Measurements from ENCODE around the gene SRGAP1.

SRGAP1 gene

GRCh38 chr12:64147011-64147631 lies 302.6 kb downstream of the SRGAP1 start:
- no peak for TF ChIP-seq EZH2 (IDR thresholded peaks at IDR 0.05; ENCODE audit: borderline replicate concordance, low read depth, low read length, severe bottlenecking)
- TF ChIP-seq CTCF (IDR thresholded peaks at IDR 0.05; ENCODE audit: borderline replicate concordance, extremely low read depth, low read length, poor library complexity, severe bottlenecking): no peak
- Histone ChIP-seq H3K4me2 (ENCODE audit: insufficient read depth, low read length) (no peak overlapping the region), H3K79me2 (ENCODE audit: insufficient read depth, low read length) (no peaks in the 10 kb centered on the region), H3K27ac (ENCODE audit: low read length) (no peak overlapping the region), H3K27me3 (ENCODE audit: insufficient read depth, low read length, poor library complexity) (no peaks in the 10 kb centered on the region), H3K4me3 (ENCODE audit: low read depth in 1 of 2, low read length in 2 of 2) (no peak overlapping the region), H2AFZ (ENCODE audit: low read depth, low read length) (no peak overlapping the region), H3K36me3 (ENCODE audit: insufficient read depth, low read length) (no peaks in the 10 kb centered on the region), H3K9me3 (ENCODE audit: insufficient read depth, low read length, severe bottlenecking) (no peaks in the 10 kb centered on the region), H4K20me1 (ENCODE audit: insufficient read depth, low read length) (no peaks in the 10 kb centered on the region), H3K4me1 (ENCODE audit: insufficient read depth, low read length) (no peaks in the 10 kb centered on the region), H3K9ac (ENCODE audit: low read depth, low read length) (no peak overlapping the region)
- DNase-seq (no peak), ATAC-seq (ENCODE audit: insufficient read depth, low read depth) (no peak)

GRCh38 chr12:64147875-64148274 lies 303.4 kb downstream of the SRGAP1 start:
- no peaks in the 10 kb centered on the region for H3K4me1 ChIP-seq (ENCODE audit: insufficient read depth, low read length)
- H3K4me2 ChIP-seq (ENCODE audit: insufficient read depth, low read length): no peak overlapping the region
- H3K9me3 ChIP-seq (ENCODE audit: insufficient read depth, low read length, severe bottlenecking): no peaks in the 10 kb centered on the region
- no peak overlapping the region for H2AFZ ChIP-seq (ENCODE audit: low read depth, low read length)
- ATAC-seq (ENCODE audit: insufficient read depth, low read depth): no peak
- DNase-seq: no peak
- no peaks in the 10 kb centered on the region for H3K36me3 ChIP-seq (ENCODE audit: insufficient read depth, low read length)
- TF ChIP-seq CTCF (IDR thresholded peaks at IDR 0.05; ENCODE audit: borderline replicate concordance, extremely low read depth, low read length, poor library complexity, severe bottlenecking) (no peak), EZH2 (IDR thresholded peaks at IDR 0.05; ENCODE audit: borderline replicate concordance, low read depth, low read length, severe bottlenecking) (no peak)
- no peaks in the 10 kb centered on the region for H4K20me1 ChIP-seq (ENCODE audit: insufficient read depth, low read length)
- no peak overlapping the region for H3K27ac ChIP-seq (ENCODE audit: low read length)
- no peaks in the 10 kb centered on the region for H3K27me3 ChIP-seq (ENCODE audit: insufficient read depth, low read length, poor library complexity)
- no peak overlapping the region for H3K4me3 ChIP-seq (ENCODE audit: low read depth in 1 of 2, low read length in 2 of 2)
- no peak overlapping the region for H3K9ac ChIP-seq (ENCODE audit: low read depth, low read length)
- H3K79me2 ChIP-seq (ENCODE audit: insufficient read depth, low read length): no peaks in the 10 kb centered on the region

GRCh38 chr12:64154677-64155076 lies 310.2 kb downstream of the SRGAP1 start:
- no peaks in the 10 kb centered on the region for H4K20me1 ChIP-seq (ENCODE audit: insufficient read depth, low read length)
- no peaks in the 10 kb centered on the region for H3K79me2 ChIP-seq (ENCODE audit: insufficient read depth, low read length)
- no peak for ATAC-seq (ENCODE audit: insufficient read depth, low read depth)
- no peak overlapping the region for H3K9ac ChIP-seq (ENCODE audit: low read depth, low read length)
- H3K27me3 ChIP-seq (ENCODE audit: insufficient read depth, low read length, poor library complexity): no peaks in the 10 kb centered on the region
- no peaks in the 10 kb centered on the region for H3K9me3 ChIP-seq (ENCODE audit: insufficient read depth, low read length, severe bottlenecking)
- TF ChIP-seq CTCF (IDR thresholded peaks at IDR 0.05; ENCODE audit: borderline replicate concordance, extremely low read depth, low read length, poor library complexity, severe bottlenecking): no peak
- no peak for TF ChIP-seq EZH2 (IDR thresholded peaks at IDR 0.05; ENCODE audit: borderline replicate concordance, low read depth, low read length, severe bottlenecking)
- H2AFZ ChIP-seq (ENCODE audit: low read depth, low read length): no peak overlapping the region
- H3K36me3 ChIP-seq (ENCODE audit: insufficient read depth, low read length): no peaks in the 10 kb centered on the region
- no peak for DNase-seq
- H3K4me2 ChIP-seq (ENCODE audit: insufficient read depth, low read length): no peak overlapping the region
- H3K27ac ChIP-seq (ENCODE audit: low read length): no peak overlapping the region
- H3K4me3 ChIP-seq (ENCODE audit: low read depth in 1 of 2, low read length in 2 of 2): no peak overlapping the region
- no peaks in the 10 kb centered on the region for H3K4me1 ChIP-seq (ENCODE audit: insufficient read depth, low read length)

Data from DND-41 (cell line).